Measurements from ENCODE around the gene NVL. TPM values are rescaled to one million over a fixed set of nuclear protein-coding genes. Genes with fewer than 3 reads are reported as not detected.
A peak's percentile ranks its signal among the peaks of the same experiment; 100 is the strongest.

The NVL gene
- total RNA-seq, 1 experiment from 2014 or later = 33.4 TPM

DNA sequence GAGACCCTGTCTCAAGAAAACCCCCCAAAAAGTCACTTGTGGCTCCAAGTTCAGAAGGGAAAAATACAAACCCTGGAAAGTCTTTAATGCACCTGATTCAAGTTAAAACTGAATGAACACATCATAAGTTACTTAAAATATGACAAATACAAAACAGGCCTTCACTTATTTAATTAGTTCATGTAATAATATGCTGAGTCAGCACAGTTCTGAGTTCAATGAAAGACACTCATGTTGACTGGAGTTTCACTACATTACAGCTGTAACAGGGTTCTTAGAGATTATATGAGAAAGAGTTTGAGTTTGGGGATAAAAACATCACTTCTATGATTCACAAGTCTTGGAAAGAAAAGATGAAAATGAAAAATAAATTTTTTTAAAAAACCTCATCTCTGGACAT lies 96.0 kb downstream of the NVL start:
- H3K27ac Mint-ChIP-seq = no peak overlapping the region
- no peaks in the 10 kb centered on the region for H3K9me3 Mint-ChIP-seq
- H3K36me3 Mint-ChIP-seq = peaks cover 30% of the 10 kb centered on the region
- no peak for ATAC-seq
- H3K27me3 Mint-ChIP-seq (ENCODE audit: low read depth) = peaks cover 21% of the 10 kb centered on the region
- no peak for DNase-seq (ENCODE audit: low spot score)
- POLR2A ChIA-PET = no interaction called here
- H3K4me3 Mint-ChIP-seq = no peak overlapping the region
- CTCF ChIA-PET = no interaction called here
- TF ChIP-seq EMX1 (CRISPR knock-in tag; IDR thresholded peaks at IDR 0.05) (no peak), NR2C2 (CRISPR knock-in tag; IDR thresholded peaks at IDR 0.05) (no peak)
- H3K4me1 Mint-ChIP-seq = peaks cover 37% of the 10 kb centered on the region

- Mint-ChIP-seq H3K9me3 (no peaks in the 10 kb centered on the region), H3K4me1 (peaks cover 13% of the 10 kb centered on the region), H3K4me3 (no peak overlapping the region)
Observed at GRCh38 chr1:224226849-224227502, 103.0 kb downstream of the NVL start.

More at GRCh38 chr1:224226849-224227502, 103.0 kb downstream of the NVL start:
- peak; percentile 39 for DNase-seq (ENCODE audit: low spot score)
- POLR2A ChIA-PET = no interaction called here
- Mint-ChIP-seq H3K36me3 (peaks cover 35% of the 10 kb centered on the region), H3K27ac (no peak overlapping the region), H3K27me3 (ENCODE audit: low read depth) (peaks cover 46% of the 10 kb centered on the region)
- CTCF ChIA-PET = no interaction called here
- TF ChIP-seq KAT7 (CRISPR knock-in tag; IDR thresholded peaks at IDR 0.05; ENCODE audit: borderline replicate concordance) = no peak
- no peak for TF ChIP-seq TCF7 (CRISPR knock-in tag; IDR thresholded peaks at IDR 0.05; ENCODE audit: low read depth)
- no peak for TF ChIP-seq SOX15 (CRISPR knock-in tag; IDR thresholded peaks at IDR 0.05)
- no peak for TF ChIP-seq ZNF532 (CRISPR knock-in tag; IDR thresholded peaks at IDR 0.05; ENCODE audit: borderline replicate concordance)
- no peak for TF ChIP-seq JAZF1 (CRISPR knock-in tag; IDR thresholded peaks at IDR 0.05)
- no peak for TF ChIP-seq AFF4 (CRISPR knock-in tag; IDR thresholded peaks at IDR 0.05; ENCODE audit: borderline replicate concordance)
- TF ChIP-seq AR (CRISPR knock-in tag; IDR thresholded peaks at IDR 0.05) = no peak
- no peak for TF ChIP-seq FOXP4 (CRISPR knock-in tag; IDR thresholded peaks at IDR 0.05)
- TF ChIP-seq, protein P1, sequence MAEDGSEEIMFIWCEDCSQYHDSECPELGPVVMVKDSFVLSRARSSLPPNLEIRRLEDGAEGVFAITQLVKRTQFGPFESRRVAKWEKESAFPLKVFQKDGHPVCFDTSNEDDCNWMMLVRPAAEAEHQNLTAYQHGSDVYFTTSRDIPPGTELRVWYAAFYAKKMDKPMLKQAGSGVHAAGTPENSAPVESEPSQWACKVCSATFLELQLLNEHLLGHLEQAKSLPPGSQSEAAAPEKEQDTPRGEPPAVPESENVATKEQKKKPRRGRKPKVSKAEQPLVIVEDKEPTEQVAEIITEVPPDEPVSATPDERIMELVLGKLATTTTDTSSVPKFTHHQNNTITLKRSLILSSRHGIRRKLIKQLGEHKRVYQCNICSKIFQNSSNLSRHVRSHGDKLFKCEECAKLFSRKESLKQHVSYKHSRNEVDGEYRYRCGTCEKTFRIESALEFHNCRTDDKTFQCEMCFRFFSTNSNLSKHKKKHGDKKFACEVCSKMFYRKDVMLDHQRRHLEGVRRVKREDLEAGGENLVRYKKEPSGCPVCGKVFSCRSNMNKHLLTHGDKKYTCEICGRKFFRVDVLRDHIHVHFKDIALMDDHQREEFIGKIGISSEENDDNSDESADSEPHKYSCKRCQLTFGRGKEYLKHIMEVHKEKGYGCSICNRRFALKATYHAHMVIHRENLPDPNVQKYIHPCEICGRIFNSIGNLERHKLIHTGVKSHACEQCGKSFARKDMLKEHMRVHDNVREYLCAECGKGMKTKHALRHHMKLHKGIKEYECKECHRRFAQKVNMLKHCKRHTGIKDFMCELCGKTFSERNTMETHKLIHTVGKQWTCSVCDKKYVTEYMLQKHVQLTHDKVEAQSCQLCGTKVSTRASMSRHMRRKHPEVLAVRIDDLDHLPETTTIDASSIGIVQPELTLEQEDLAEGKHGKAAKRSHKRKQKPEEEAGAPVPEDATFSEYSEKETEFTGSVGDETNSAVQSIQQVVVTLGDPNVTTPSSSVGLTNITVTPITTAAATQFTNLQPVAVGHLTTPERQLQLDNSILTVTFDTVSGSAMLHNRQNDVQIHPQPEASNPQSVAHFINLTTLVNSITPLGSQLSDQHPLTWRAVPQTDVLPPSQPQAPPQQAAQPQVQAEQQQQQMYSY (CRISPR knock-in tag; IDR thresholded peaks at IDR 0.05) = no peak
- TF ChIP-seq ELF4 (CRISPR knock-in tag; IDR thresholded peaks at IDR 0.05; ENCODE audit: low read depth) = no peak
- TF ChIP-seq ETV6 (CRISPR knock-in tag; IDR thresholded peaks at IDR 0.05) = no peak
- TF ChIP-seq, protein P2, sequence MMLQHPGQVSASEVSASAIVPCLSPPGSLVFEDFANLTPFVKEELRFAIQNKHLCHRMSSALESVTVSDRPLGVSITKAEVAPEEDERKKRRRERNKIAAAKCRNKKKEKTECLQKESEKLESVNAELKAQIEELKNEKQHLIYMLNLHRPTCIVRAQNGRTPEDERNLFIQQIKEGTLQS (CRISPR knock-in tag; conservative IDR thresholded peaks at IDR 0.05) = no peak
- TF ChIP-seq NFATC4 (CRISPR knock-in tag; IDR thresholded peaks at IDR 0.05) = no peak
- 0 out of 2 replicates have a peak, but pooled peaks have one; percentile 20 for ATAC-seq

Data from WTC11 (cell line).